HG02870 (cell line): ENCODE measurements around the gene ERLIN1.
A peak's percentile ranks its signal among the peaks of the same experiment; 100 is the strongest.

Experiments used
- ATAC-seq: cut with Tn5 transposase; IDR thresholded peaks from one replicate; pipeline ENCODE4 v1.9.1; 2021; ENCODE audit warnings: mild to moderate bottlenecking, moderate library complexity; ENCODE audit not compliant: unreplicated experiment

ERLIN1 gene

GRCh38 chr10:100185364-100186252, at the start of gene ERLIN1:
Gene ERLIN1 (minus strand): TSS chr10:100186029. CDS start chr10:100185626, 403 bp downstream.
- ATAC-seq, result peak; percentile 77

- no peak for ATAC-seq
These were observed 46.3 kb upstream of the ERLIN1 start for GRCh38 chr10:100232101-100232500.

- no peak for ATAC-seq
These were observed 44.1 kb upstream of the ERLIN1 start for GRCh38 chr10:100229819-100230422.

DNA sequence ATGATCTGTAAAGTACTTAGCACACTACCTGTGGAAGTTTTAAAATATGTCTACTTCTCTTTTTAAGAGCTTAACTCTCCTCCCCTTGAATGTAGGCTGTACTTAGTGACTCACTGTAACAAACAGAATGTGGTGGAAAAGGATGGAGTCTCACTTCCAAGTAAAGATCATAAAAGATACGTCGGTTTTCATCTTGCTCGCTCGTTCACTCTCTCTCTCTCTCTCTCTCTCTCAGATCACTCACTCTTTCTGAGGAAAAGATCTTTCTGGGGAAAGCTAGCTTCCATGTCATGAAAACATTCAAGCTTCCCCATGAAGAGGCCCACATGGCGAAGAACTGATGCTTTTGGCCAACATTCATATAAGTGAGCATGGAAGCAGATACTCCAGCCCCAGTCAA, 38.0 kb upstream of the ERLIN1 start:
- ATAC-seq, result no peak

DNA sequence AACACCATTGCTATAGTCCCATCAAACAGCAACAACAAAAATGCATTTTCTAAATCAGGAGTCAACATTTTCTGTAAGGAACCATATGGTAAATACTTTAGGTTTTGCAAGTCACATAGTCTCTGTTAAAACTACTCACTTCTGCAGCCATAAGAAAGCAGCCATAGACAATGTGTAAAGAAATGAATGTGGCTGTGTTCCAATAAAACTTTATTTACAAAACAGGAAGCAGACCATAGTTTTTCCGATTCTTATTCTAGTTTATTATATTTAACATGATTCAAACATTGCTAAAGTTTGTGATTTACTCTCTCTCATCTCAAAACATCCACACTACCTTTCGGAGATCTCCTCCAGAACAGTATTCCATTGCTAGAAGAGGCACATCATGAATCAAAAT, 36.7 kb upstream of the ERLIN1 start:
- no peak for ATAC-seq

DNA sequence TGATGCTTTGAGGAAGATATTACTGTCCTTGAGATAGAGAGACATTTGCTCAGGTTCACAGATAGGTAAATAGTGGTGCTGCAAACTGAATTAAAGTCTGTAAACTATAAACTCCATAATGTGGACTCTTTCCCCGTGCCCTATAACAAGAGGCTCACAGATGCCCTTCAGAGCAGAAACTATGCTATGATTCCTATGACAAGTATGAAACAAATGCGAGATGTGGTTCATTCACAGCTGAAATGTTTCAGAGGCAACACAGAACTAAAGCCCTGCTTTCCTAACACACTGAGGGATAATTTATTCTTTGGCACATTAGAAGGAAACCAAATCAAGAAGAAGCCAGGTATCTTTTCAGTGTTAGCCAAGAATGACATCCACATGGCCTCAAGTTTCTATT, 30.2 kb upstream of the ERLIN1 start:
- no peak for ATAC-seq

DNA sequence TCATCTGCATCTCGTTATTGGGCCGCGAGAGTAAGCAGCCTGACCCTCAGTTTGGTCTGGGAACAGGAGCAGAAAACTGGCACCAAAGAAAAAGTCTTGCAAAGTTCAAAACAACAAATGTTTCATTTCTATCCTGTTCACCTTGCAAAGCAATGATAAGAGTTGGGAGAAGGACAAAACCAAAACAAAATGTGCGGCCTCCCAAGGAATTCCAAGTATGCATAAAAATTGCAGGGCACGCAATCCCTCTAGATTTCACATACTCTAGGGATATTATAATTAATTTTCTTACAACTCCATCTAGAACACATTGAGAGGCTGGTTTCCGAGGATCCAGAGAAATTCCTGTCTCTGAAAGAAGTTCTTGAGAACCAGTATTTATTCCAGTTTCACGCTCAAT, 23.5 kb upstream of the ERLIN1 start:
- ATAC-seq, result no peak

DNA sequence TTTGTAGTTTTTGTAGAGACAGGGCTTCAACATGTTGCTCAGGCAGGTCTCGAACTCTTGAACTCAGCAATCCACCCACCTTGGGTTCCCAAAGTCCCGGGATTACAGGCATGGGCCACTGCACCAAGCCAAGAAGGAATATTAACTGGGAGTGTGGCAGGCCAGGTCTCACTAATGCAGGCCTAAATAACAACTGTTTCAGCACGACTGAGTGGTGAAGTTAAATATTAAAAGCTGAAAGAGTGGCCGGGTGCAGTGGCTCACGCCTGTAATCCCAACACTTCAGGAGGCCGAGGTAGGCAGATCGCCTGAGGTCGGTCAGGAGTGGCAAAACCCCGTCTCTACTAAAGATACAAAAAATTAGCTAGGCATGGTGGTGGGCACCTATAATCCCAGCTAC, 22.4 kb upstream of the ERLIN1 start:
- no peak for ATAC-seq

GRCh38 chr10:100204370-100204769, 18.5 kb upstream of the ERLIN1 start:
- ATAC-seq, result no peak

- ATAC-seq, result no peak
These were observed 15.7 kb upstream of the ERLIN1 start for GRCh38 chr10:100201549-100201948.

DNA sequence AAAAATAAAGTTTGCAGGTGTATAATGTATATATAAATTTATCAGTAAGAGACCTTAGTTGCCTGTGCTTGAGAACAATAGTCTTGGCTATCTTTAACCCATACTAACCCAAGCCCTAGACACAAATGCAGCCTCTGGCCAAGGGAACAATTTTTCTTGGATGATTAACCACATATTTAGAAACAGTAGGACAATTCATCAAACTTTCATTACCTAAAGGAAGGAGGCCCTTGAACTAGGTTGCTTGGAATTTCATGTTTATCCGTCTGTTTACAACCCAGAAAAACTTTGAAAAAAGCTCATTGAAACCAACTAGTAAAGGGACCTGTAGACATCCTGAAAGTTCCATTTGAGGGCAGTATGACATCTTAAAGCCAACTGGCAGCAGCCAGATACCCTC, 8.9 kb upstream of the ERLIN1 start:
- no peak for ATAC-seq

GRCh38 chr10:100192350-100192749, 6.5 kb upstream of the ERLIN1 start:
- no peak for ATAC-seq

GRCh38 chr10:100186253-100187212, 704 bp upstream of the ERLIN1 start:
- peak; percentile 38 for ATAC-seq

GRCh38 chr10:100184840-100185239, 989 bp downstream of the ERLIN1 start:
- no peak for ATAC-seq

GRCh38 chr10:100184426-100184825, 1.4 kb downstream of the ERLIN1 start:
- no peak for ATAC-seq

GRCh38 chr10:100183481-100183880, 2.3 kb downstream of the ERLIN1 start:
- ATAC-seq, result no peak

DNA sequence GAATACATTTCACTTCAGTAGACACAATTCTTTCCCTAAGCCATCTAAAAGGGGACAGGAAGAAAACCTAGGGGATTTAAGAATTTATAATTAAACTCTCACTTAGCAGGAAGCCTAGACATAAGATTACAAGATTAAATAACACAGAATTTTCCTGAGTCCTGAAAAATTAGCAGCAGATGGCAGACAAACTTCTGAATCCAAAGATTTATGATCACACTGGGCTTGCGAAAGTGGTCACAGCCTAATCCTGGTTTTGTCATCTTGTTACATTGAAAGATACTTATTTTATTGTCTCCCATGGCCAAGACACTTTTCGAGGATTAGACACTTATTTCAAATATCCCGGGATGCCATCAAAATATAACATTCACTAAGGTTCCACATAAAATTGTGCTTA, 2.9 kb downstream of the ERLIN1 start:
- ATAC-seq, result no peak

DNA sequence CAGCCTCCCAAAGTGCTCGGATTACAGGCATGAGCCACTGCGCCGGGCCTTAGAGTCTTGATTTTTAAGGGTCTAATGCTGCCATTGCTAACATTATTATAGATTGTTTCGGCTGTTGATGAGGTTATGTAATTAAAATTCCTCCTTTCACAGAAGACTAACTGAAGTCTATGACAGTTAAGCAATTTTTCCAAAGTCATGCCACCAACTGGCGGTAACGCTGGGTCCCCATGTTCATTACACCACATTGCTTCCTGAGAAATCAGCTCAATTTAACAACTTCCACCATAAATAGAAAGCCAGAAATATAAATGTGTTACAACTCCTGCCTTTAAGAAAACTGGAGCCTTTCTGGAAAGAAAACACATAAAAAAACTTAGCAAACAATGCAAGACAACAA, 3.5 kb downstream of the ERLIN1 start:
- ATAC-seq, result no peak

GRCh38 chr10:100175875-100176274, 10.0 kb downstream of the ERLIN1 start:
- ATAC-seq, result no peak

GRCh38 chr10:100174699-100175677, 10.8 kb downstream of the ERLIN1 start:
- peak; percentile 95 for ATAC-seq
